Measurements from ENCODE around the gene ZNHIT2.

The ZNHIT2 gene

GRCh38 chr11:65103476-65103875 is 14.0 kb downstream of the ZNHIT2 start:
- H3K27ac ChIP-seq (replicated peaks): no peak overlapping the region
- no peak overlapping the region for H3K4me3 ChIP-seq (replicated peaks; ENCODE audit: insufficient read depth, low read length)
- no peak for DNase-seq (ENCODE audit: low read depth in 1 of 2, low spot score in 1 of 2)
- H3K27me3 ChIP-seq (ENCODE audit: insufficient read depth, poor library complexity, severe bottlenecking): no peaks in the 10 kb centered on the region
- TF ChIP-seq REST (IDR thresholded peaks at IDR 0.05; ENCODE audit: insufficient replicate concordance, low read depth) (no peak), SPI1 (IDR thresholded peaks at IDR 0.05; ENCODE audit: borderline replicate concordance, low read depth) (no peak), GABPA (IDR thresholded peaks at IDR 0.05; ENCODE audit: low read depth) (no peak), CTCF (IDR thresholded peaks at IDR 0.05; ENCODE audit: insufficient read depth, low read length) (no peak), POLR2AphosphoS5 (IDR thresholded peaks at IDR 0.05; ENCODE audit: low read depth) (no peak)

GRCh38 chr11:65102142-65103095 is 15.1 kb downstream of the ZNHIT2 start:
- Histone ChIP-seq H3K4me3 (replicated peaks; ENCODE audit: insufficient read depth, low read length) (no peak overlapping the region), H3K27ac (replicated peaks) (no peak overlapping the region), H3K27me3 (ENCODE audit: insufficient read depth, poor library complexity, severe bottlenecking) (no peaks in the 10 kb centered on the region)
- TF ChIP-seq CTCF (IDR thresholded peaks at IDR 0.05; ENCODE audit: insufficient read depth, low read length) (no peak), SPI1 (IDR thresholded peaks at IDR 0.05; ENCODE audit: borderline replicate concordance, low read depth) (no peak), REST (IDR thresholded peaks at IDR 0.05; ENCODE audit: insufficient replicate concordance, low read depth) (no peak), GABPA (IDR thresholded peaks at IDR 0.05; ENCODE audit: low read depth) (no peak), POLR2AphosphoS5 (IDR thresholded peaks at IDR 0.05; ENCODE audit: low read depth) (no peak)
- DNase-seq (ENCODE audit: low read depth in 1 of 2, low spot score in 1 of 2): no peak

GRCh38 chr11:65100674-65101350 is 16.7 kb downstream of the ZNHIT2 start:
- no peaks in the 10 kb centered on the region for H3K27me3 ChIP-seq (ENCODE audit: insufficient read depth, poor library complexity, severe bottlenecking)
- DNase-seq (ENCODE audit: low read depth in 1 of 2, low spot score in 1 of 2): no peak
- H3K4me3 ChIP-seq (replicated peaks; ENCODE audit: insufficient read depth, low read length): no peak overlapping the region
- H3K27ac ChIP-seq (replicated peaks): no peak overlapping the region
- TF ChIP-seq CTCF (IDR thresholded peaks at IDR 0.05; ENCODE audit: insufficient read depth, low read length): no peak
- TF ChIP-seq POLR2AphosphoS5 (IDR thresholded peaks at IDR 0.05; ENCODE audit: low read depth): no peak
- no peak for TF ChIP-seq SPI1 (IDR thresholded peaks at IDR 0.05; ENCODE audit: borderline replicate concordance, low read depth)
- TF ChIP-seq GABPA (IDR thresholded peaks at IDR 0.05; ENCODE audit: low read depth): no peak
- no peak for TF ChIP-seq REST (IDR thresholded peaks at IDR 0.05; ENCODE audit: insufficient replicate concordance, low read depth)

Measured in HL-60 (cell line).